Amniotic stem cell (primary cell): ENCODE measurements around the gene SMIM35.

Experiments
- DNase-seq: peaks from one replicate; lab custom pipeline; 2025; lab: John Stamatoyannopoulos, UW

Gene SMIM35

GRCh38 chr11:118109231-118109630 is 22.5 kb upstream of the SMIM35 start:
- DNase-seq = no peak

DNA sequence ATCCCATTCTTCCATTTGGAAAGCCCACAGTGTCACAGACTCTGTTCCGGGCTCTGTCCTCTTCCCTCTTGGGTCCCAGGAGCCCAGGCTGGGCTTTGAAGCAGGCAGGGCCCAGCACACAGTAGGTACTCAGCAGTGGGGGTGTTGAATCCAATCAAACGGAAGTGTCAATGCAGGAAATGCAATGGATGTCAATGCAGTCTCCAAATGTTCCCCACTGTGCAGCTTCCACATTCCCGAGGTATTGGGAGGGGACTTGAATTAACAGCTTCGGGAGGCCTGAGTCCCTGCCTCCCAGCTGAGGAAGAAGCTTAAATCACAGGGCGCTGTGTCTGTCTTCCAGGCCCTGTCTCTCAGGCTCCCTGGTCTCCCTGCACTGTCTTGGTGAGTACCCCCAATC is 21.8 kb upstream of the SMIM35 start:
- no peak for DNase-seq

- no peak for DNase-seq
These were observed 20.1 kb upstream of the SMIM35 start for GRCh38 chr11:118106789-118107335.

GRCh38 chr11:118105657-118106305 is 19.0 kb upstream of the SMIM35 start:
- DNase-seq = no peak

DNA sequence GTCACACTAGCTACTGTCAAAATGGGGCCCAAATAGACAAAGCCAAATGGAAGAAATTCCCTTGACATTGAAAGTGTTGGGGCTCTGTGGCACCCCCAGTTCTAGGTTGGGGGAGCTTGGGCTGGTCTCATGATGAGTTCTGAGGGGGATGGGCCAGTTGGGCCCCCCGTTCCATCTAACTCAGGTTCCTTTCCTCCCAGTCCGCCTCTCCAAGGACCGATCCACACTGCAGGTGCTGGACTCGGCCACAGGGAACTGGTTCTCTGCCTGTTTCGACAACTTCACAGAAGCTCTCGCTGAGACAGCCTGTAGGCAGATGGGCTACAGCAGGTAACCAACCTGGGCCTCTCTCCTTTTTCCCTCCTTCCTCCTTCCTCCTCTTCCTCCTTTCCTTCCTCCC is 17.7 kb upstream of the SMIM35 start:
- no peak for DNase-seq

GRCh38 chr11:118102721-118103261 is 16.0 kb upstream of the SMIM35 start:
- no peak for DNase-seq

GRCh38 chr11:118100691-118101232 is 14.0 kb upstream of the SMIM35 start:
- no peak for DNase-seq

DNA sequence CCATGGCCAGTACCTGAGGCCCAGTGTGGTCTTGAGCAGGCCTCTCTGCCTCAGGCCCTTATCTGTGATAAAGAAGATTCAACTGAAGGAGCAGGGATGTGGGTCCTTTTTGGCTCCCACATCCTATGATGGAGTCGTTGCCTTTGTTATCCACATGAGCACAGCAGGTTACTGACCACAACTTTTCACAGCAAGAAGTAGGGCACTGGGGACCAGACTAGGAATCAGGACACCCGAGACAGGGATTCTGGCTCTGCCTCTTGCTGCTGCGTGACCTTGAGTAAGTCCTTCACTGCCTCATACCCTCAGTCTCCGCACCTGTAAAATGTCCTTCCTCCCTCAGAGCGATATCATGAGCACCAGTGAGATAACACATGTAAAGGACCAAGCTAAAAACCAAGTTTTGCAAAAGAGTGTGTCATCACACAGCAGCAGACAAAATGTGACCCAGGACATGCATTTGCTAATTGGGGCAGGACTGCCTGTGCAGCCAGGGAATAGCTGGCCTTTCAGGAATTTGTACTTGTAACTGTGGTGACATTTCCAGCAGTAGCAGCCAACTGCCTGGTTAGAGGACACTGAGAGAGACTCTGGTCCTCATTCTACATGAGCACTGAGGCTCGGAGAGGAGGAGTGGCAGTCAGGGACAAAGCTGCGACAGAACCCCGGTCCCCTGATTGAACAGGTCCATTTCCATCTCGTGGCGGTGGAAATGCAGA is 13.2 kb upstream of the SMIM35 start:
- no peak for DNase-seq

DNA sequence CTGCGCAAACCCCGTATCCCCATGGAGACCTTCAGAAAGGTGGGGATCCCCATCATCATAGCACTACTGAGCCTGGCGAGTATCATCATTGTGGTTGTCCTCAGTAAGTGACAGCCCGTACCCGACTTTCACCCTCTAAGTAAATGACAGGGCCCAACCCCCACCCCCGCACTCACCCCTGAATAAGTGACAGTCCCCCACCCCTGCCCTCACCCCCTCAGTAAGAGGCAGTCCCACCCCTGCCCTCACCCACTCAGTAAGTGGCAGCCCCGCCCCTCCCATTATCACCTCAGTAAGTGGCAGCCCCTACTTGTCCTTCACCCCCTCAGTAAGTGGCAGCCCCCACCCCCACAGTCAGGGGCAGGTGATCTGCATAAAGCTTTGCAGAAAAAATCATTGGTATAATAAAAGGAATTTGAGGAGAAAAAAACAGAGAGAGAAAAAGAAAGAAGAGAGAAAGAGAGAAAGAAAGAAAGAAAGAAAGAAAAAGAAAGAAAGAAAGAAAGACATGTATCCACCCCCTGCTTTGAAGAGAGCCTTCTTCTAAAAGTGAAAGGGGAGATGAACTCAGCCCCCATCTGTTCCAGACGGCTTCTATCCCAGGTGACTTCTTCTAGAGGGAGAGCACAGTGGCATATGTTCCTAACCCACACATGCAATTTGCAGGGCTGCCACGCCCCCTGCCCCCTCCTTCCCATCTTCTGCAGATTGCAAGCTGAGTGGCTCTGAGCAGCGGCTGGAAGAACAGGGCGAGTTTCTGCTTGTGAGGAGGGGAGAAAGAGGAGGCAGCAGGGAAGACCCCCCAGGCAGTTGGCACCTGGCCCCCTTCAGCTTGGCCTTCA is 12.5 kb upstream of the SMIM35 start:
- no peak for DNase-seq

- DNase-seq = no peak
These were observed 9.2 kb upstream of the SMIM35 start for GRCh38 chr11:118095967-118096367.

- DNase-seq = no peak
These were observed 8.7 kb upstream of the SMIM35 start for GRCh38 chr11:118095493-118095892.

GRCh38 chr11:118092907-118093571 is 6.3 kb upstream of the SMIM35 start:
- DNase-seq = no peak

GRCh38 chr11:118091690-118092089 is 4.9 kb upstream of the SMIM35 start:
- DNase-seq = no peak

GRCh38 chr11:118090545-118091162 is 3.9 kb upstream of the SMIM35 start:
- DNase-seq = no peak

DNA sequence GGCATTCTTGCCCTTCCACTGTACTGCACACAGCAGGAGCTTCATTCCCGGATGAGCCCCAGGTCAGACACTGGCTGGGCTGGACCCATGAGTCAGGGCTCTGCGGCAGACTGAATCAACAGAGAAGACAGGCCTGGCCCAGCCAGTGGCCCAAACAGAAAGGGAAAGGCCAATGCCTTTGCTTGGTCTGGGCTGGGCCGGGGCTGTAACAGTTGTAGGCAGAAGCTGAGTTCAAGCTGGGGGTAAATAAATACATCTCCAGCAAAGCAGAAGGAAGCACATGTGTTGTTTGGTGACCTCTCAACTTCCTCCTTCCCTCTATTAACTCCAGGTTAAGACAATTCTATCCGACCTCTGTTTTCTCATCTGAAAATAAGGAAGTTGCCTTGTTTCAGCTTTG is 1.8 kb upstream of the SMIM35 start:
- DNase-seq = no peak

DNA sequence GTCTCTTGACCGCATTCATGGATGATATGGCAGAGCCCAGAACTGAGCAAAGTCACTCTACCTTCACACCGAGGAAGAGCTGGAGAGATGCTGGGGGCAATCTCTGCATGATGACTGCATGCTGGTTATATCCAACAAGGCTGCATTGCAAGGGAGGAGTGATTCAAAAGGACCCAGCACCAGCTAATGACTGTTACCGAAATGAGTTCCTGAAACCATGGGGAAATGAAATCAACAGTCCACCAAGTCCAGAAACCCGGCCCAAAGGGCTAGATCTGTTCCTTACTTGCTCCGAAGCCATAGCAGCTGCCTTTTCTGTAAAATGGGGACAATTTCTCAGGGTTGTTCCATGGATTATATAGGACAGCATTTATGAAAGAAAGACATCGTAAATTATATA is 1.2 kb upstream of the SMIM35 start:
- DNase-seq = no peak

DNA sequence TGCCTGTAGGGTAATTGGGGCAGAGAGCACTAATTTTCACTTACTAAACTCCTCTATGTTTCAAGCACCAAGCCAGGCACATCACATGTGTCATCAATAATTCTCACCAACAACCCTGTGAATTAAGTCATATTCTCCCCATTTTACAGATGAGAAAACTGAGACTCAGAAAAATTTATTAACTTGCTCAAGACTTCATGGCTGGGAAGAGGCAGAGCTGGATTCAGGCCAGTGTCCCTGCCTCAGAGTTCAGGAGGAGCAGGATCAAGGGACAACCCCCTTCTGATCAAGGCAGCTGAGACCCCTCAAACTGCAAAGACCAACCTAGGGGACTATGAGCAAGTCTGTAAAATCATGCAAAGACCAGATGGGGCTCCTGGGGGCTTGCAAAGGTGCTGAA is 2.1 kb downstream of the SMIM35 start:
- no peak for DNase-seq

- DNase-seq = no peak
These were observed 2.5 kb downstream of the SMIM35 start for GRCh38 chr11:118084247-118084646.

GRCh38 chr11:118082880-118083552 is 3.7 kb downstream of the SMIM35 start:
- no peak for DNase-seq

DNA sequence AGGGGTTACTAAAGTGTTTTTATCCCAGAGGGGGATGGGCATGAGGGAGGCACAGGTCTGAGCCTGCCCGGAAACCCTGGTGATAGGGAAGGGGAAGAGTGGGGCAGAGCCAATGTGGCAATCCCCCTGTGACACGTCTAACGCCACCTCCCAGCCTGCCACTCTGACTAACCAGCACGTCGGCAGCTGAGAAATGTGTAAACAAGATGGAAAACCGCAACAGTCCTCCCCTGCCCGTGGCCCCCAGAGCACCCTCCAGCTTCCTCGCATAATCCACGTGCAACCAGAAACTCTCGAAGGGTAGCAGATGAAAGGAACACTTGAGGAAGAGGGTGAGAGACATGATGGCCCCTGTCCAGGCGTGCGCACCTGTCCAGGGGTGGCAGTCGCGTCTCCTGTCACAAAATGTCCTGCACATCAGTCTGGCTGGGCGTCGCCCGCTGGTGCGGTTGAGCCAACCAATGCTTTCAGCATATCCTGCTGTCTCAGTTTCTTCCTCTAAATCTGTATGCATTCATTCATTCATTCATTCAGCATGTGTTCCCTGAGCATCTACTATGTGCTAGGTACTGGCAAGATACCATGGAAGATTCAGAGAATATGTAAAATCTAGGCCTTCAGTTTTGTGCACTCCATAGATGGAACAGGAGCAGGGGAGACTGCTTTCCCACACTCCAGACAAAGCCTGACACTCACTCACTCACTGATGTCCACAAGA is 5.4 kb downstream of the SMIM35 start:
- DNase-seq = no peak
